Natural killer cell (primary cell): ENCODE data around the gene RGS3. TPM values are rescaled to one million over a fixed set of nuclear protein-coding genes. Genes with fewer than 3 reads are reported as not detected.

Experiments
- ATAC-seq, 3 donors: fragments of 150-1000 bp in 2 of 3; fragments of 200-7000 bp in 1 of 3; cut with Tn5 transposase; 1 replicate in 1 of 3; 2 replicates in 2 of 3; pipeline ENCODE4 v1.10.0; 2021; ENCODE audit warnings: mild to moderate bottlenecking in 2 of 3, moderate library complexity in 2 of 3
- DNase-seq, 2 donors: peaks; one replicate each; pipeline versions ENCODE4 v3.0.0 to v3.0.0-alpha.2; 2013 to 2021; ENCODE audit warnings: mixed read lengths in 1 of 2
- H3K27ac ChIP-seq: one replicate; pipeline ENCODE4 v1.5.1; 2013; ENCODE audit warnings: mild to moderate bottlenecking, low read length
- H3K27me3 ChIP-seq: one replicate; pipeline ENCODE4 v1.6.1; 2013; ENCODE audit warnings: low read length; ENCODE audit not compliant: control insufficient read depth, insufficient read depth
- H3K36me3 ChIP-seq: one replicate; pipeline ENCODE4 v1.6.1; 2013; ENCODE audit warnings: low read length; ENCODE audit not compliant: control insufficient read depth, insufficient read depth
- H3K4me1 ChIP-seq: one replicate; pipeline ENCODE4 v1.6.1; 2013; ENCODE audit warnings: low read length; ENCODE audit not compliant: control insufficient read depth, insufficient read depth
- H3K4me3 ChIP-seq: one replicate; pipeline ENCODE4 v1.5.1; 2013; ENCODE audit warnings: low read length
- H3K9me3 ChIP-seq: one replicate; pipeline ENCODE4 v1.6.1; 2013; ENCODE audit warnings: low read length; ENCODE audit not compliant: control insufficient read depth, insufficient read depth
- H3K27ac Mint-ChIP-seq, 2 donors: one replicate each; pipeline ENCODE4 v1.8.0; 2022; ENCODE audit warnings: mild to moderate bottlenecking in 2 of 2, mixed read lengths in 2 of 2, moderate library complexity in 1 of 2
- H3K27me3 Mint-ChIP-seq, 2 donors: one replicate each; pipeline ENCODE4 v1.8.0; 2022; ENCODE audit warnings: low read depth in 2 of 2, mixed read lengths in 2 of 2
- H3K36me3 Mint-ChIP-seq: one replicate; pipeline ENCODE4 v1.8.0; 2022; ENCODE audit warnings: mixed read lengths
- H3K4me1 Mint-ChIP-seq, 2 donors: one replicate each; pipeline ENCODE4 v1.8.0; 2022; ENCODE audit warnings: mixed read lengths in 2 of 2
- H3K4me3 Mint-ChIP-seq: one replicate; pipeline ENCODE4 v1.8.0; 2022; ENCODE audit warnings: mild to moderate bottlenecking, moderate library complexity, mixed read lengths
- H3K9me3 Mint-ChIP-seq, 2 donors: one replicate each; pipeline ENCODE4 v1.8.0; 2022; ENCODE audit warnings: mixed read lengths in 2 of 2
- WGBS: methylation state at CpG from one replicate; pipeline ENCODE4 v1.1.7; 2013; ENCODE audit warnings: missing lambda C conversion rate; ENCODE audit not compliant: insufficient coverage; 5-methylcytosine and 5-hydroxymethylcytosine counted together
- intact Hi-C: fragments of 100-400 bp; cut with micrococcal nuclease; formaldehyde crosslinking; loops from one replicate; pipeline ENCODE4 v1.14.2; 2022
- total RNA-seq, 4 donors: library from RNA; stranded (reverse); fragments of 120-200 nt in 1 of 4; gene quantifications; one replicate each; pipeline versions ENCODE4 v1.2.3 to v1.2.4, GENCODE V29; 2013 to 2022
- TF ChIP-seq, protein P1 (sequence below): fragments of 200-600 bp; IDR thresholded peaks from one replicate; pipeline ENCODE4 v1.8.0; 2022; ENCODE audit warnings: antibody characterized with exemption

RGS3 gene
- total RNA-seq, 3 donors from 2014 or later (not counting 1 experiment from before 2014, with no cell fraction given): 148 to 269 (median 190) TPM

DNA sequence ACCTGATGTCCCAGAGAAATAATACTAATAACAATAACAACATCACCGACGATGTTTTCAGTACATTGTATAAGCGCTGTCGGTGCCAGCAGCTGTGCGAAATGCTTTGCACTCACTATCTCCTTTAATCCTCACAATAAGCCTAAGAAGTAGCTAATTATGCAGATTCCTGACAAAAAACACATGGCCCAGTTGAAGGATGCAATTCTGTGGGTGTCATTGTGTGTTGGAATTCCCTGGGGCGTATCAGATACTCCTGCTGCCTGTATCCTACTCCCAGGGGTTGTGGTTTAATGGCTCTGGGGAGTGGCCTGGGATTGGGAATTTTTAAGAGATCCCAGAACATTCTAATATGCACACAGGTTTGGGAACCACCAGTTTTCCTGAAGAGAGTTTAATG is 154.0 kb downstream of the RGS3 start:
- Histone ChIP-seq H3K4me3 (no peak overlapping the region), H3K4me1 (peaks cover 6% of the 10 kb centered on the region), H3K36me3 (no peaks in the 10 kb centered on the region), H3K9me3 (no peaks in the 10 kb centered on the region), H3K27me3 (no peaks in the 10 kb centered on the region), H3K27ac (no peak overlapping the region)
- DNase-seq: no peak
- Mint-ChIP-seq H3K36me3 (no peaks in the 10 kb centered on the region), H3K27ac (no peak overlapping the region), H3K9me3 (no peaks in the 10 kb centered on the region), H3K27me3 (peaks cover 7 to 16% of the 10 kb centered on the region in 2 donors), H3K4me1 (no peaks in the 10 kb centered on the region), H3K4me3 (no peak overlapping the region)
- ATAC-seq: no peak
- intact Hi-C loops: no loop called here
- 96% methylated on average over 6 of the region's 6 CpGs for WGBS
- TF ChIP-seq, protein P1, sequence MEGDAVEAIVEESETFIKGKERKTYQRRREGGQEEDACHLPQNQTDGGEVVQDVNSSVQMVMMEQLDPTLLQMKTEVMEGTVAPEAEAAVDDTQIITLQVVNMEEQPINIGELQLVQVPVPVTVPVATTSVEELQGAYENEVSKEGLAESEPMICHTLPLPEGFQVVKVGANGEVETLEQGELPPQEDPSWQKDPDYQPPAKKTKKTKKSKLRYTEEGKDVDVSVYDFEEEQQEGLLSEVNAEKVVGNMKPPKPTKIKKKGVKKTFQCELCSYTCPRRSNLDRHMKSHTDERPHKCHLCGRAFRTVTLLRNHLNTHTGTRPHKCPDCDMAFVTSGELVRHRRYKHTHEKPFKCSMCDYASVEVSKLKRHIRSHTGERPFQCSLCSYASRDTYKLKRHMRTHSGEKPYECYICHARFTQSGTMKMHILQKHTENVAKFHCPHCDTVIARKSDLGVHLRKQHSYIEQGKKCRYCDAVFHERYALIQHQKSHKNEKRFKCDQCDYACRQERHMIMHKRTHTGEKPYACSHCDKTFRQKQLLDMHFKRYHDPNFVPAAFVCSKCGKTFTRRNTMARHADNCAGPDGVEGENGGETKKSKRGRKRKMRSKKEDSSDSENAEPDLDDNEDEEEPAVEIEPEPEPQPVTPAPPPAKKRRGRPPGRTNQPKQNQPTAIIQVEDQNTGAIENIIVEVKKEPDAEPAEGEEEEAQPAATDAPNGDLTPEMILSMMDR: no peak

DNA sequence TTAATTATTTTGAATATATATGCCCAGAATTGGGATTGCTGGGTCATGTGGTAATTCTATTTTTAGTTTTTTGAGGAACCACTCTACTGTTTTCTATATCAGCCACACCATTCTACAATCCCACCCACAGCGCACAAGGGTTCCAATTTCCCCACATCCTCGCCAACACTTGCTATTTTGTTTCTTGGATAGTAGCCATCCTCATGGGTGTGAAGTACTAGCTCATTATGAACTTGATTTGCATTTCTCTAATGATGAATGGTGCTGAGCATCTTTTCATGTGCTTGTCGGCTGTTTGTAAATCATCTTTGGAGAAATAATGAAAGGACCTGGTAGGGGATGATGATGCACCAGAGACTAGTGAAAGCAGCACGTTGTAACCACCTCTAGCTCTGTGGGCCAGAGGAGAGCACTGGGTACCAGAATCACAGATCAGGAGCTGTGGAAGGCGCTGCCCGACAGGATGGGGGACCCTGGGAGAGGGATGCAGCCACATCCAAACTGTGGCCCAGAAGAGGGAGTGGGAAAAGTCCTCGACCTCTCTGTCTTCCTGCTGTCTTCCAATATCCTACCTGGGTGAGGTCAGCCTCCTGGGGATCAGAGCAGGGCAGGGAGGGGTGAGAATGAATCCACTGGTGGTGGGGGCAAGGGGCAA is 155.4 kb downstream of the RGS3 start:
- H3K36me3 ChIP-seq: no peaks in the 10 kb centered on the region
- TF ChIP-seq, protein P1: no peak
- no peak overlapping the region for H3K4me3 ChIP-seq
- no peaks in the 10 kb centered on the region for H3K27me3 ChIP-seq
- Mint-ChIP-seq H3K36me3 (no peaks in the 10 kb centered on the region), H3K27me3 (peaks cover 7 to 16% of the 10 kb centered on the region in 2 donors), H3K4me1 (no peaks in the 10 kb centered on the region), H3K9me3 (no peaks in the 10 kb centered on the region), H3K4me3 (no peak overlapping the region), H3K27ac (no peak overlapping the region)
- no peak for ATAC-seq
- WGBS: 85% methylated on average over 6 of the region's 7 CpGs
- H3K4me1 ChIP-seq: peaks cover 6% of the 10 kb centered on the region
- no peak overlapping the region for H3K27ac ChIP-seq
- H3K9me3 ChIP-seq: no peaks in the 10 kb centered on the region
- DNase-seq: no peak
- intact Hi-C loops: no loop called here

DNA sequence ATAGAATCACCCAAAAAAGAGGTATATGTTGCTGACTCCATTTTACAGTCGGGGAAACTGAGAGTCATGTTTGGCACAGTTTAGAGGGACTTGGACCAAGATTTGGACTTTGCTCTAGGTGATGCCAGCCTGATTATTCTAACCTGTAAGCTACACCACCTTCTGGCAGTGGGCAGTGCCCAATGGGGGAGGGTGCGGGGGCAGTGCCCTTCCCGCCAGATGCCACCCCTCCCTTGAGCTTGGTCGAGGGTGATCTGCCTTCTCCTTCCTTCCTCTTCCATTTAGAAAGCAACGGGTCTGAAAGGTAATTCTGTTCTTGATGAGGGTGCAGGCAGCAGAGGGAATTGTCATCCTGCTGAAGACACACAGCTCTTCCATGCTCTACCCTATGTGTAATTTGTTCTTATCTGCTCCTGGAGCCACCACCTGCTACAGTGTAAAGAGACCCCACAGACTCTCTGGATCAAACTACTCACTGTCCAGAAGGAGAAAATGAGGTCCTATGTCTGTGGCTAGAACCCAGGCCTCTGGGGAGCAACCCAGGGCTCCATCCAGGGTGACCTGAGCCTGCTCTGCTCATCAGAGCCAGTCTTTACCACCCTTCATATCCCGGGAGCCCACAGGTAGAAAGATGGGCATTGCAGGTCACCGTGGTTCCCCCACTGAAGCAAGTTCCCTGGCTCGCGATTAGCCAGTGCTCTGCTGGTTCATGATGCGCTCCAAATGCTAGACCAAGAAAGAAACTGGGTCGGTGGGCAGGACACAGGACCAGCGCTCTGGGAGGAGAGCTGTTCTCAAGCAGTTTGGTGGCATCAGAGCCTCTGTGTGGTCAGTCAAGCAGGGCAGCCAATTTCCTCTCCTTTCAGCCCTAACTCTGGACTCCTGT is 156.2 kb downstream of the RGS3 start:
- no peaks in the 10 kb centered on the region for H3K36me3 Mint-ChIP-seq

More for the DNA sequence above, 156.2 kb downstream of the RGS3 start:
- Mint-ChIP-seq H3K4me1 (no peaks in the 10 kb centered on the region), H3K27ac (no peak overlapping the region), H3K4me3 (no peak overlapping the region), H3K27me3 (peaks cover 7 to 16% of the 10 kb centered on the region in 2 donors), H3K9me3 (no peaks in the 10 kb centered on the region)
- TF ChIP-seq, protein P1: no peak
- no peak overlapping the region for H3K27ac ChIP-seq
- H3K9me3 ChIP-seq: no peaks in the 10 kb centered on the region
- H3K4me3 ChIP-seq: no peak overlapping the region
- intact Hi-C loops: no loop called here
- peaks cover 6% of the 10 kb centered on the region for H3K4me1 ChIP-seq
- ATAC-seq: peak in 1 of 3 donors; percentile 12
- WGBS: 65% methylated on average over 10 of the region's 12 CpGs
- H3K27me3 ChIP-seq: no peaks in the 10 kb centered on the region
- no peaks in the 10 kb centered on the region for H3K36me3 ChIP-seq
- DNase-seq: no peak
